Ramos (cell line): ENCODE results near the gene LRMDA.

ENCODE experiments used
- in situ Hi-C: fragments of 300-500 bp; cut with MboI; formaldehyde crosslinking; loops from one replicate; pipeline ENCODE4 v1.14.3; 2022; ENCODE audit warnings: low sequenced_read_pairs; ENCODE audit not compliant: unreplicated experiment

Gene LRMDA

DNA sequence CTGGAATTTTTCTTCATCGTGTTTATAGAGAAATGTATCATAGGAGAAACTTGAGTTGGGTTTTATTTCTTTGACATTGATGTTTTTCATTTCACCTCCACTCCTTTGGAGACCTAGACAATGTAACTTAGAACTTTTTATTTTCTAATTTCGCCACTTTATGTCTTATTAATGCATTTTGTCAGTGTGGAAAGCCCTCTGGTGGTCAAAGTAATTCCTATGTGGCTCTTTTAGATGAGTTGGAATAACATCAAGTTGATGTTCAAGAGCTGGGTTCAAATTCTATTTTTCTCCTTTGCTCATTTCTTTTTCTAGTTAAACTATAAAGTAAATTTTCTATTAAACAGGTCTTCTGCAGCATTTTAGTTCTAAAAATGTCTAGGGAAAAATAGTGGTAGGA is 478.6 kb downstream of the LRMDA start:
- in situ Hi-C loops = no loop called here

DNA sequence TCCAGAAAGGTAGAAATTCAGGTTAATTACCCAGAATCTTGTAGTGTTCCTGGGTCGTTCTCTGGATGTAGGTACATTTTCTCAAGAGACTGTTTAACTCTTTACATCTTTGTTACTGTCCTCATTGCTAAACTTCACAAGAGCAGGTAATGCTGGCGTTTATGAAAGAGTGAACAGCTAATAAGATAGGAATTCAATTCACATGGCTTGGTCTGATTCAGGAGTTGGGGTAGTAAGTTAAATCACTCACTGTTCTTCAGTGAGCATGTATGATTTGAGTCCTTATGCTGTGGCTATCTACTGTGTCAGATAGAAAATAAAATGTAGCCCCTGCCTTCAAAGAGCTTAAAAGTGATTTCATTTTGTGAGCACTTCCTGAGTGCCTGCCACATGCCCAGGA is 480.0 kb downstream of the LRMDA start:
- in situ Hi-C loops = no loop called here

DNA sequence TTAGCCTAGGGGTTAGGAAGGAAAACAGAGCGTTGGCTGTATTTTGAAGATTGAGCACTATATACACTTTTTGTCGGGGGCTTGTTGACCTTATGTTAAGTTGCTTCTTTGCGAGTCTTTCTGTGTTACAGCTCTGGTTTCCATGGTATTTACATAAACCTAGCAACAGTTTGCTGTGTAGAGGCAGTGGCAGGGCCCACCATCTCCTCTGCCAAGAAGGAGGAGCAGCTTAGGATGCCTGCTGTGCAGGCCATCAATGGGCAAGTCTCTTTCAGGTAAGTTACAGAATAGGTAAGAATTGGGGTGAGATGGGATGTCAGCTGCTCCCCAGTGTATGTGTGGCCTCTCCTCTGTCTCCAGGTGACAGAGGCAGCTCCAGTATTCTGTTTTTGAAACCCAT is 485.5 kb downstream of the LRMDA start:
- in situ Hi-C loops = no loop called here

DNA sequence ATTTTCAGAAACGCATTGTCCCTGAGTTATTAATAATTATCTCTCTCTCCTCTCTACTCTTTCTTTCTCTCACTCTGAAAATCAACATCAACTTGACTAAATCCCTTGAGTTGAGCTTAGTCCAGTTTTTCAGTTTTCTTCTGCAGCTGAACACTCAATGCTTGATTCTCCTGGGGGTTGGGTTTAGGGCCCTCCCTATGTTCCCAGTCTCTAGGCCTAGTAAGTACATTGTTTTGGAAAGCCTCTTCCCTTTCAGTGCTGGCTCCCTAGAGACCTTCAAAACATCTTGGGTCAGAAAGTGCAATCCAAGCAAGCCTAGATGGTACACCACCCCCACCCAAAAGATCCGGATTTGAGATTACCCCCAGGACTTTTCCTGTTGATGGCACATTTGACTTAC is 488.5 kb downstream of the LRMDA start:
- in situ Hi-C loops = no loop called here

DNA sequence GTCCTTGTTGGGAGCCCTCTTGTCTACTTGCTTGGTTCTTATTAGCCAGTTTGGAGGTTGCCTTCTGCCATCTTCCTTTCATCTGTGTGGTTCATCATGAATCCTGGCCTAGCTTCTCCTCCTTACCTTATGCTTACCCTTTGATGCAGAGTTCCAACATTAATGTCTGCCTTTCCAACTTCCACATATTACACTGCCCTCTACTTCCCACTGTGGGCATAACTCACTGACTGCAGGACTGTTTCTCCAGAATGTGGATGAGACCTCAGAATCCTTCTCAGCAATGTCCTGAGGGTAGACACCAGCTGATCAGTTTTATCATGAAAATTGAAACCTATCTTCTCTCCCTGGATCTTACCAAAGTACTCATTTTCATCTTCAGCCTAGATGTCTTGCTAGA is 491.0 kb downstream of the LRMDA start:
- in situ Hi-C loops = no loop called here

DNA sequence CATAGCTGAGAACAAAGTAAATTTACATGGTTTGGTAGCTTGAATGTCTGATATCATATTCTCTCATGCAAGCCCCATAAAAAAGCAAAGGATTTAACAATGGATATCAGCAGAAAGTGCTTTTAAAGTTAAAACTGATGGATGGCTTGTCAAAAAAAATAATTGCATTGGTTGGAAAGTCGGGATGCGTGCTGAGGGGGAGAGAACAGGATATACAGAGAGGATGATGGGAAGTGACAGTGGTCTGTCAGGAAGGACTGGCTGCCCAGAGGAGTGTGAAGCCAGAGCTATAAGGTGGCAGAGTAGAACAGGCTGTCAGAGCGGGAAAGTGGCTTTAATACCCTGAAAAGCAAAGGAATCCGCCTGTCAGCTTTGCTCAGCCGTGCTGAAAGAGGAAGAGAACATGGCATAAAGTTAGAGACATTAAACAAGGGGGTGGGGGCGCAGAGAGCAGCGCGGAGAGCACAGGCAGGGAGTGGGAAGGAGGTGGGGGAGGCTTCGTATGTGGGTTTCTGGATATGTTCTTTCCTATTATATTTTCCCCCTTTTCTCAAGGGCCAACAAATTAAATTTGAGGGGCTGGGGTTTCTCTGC is 493.0 kb downstream of the LRMDA start:
- in situ Hi-C loops = no loop called here

DNA sequence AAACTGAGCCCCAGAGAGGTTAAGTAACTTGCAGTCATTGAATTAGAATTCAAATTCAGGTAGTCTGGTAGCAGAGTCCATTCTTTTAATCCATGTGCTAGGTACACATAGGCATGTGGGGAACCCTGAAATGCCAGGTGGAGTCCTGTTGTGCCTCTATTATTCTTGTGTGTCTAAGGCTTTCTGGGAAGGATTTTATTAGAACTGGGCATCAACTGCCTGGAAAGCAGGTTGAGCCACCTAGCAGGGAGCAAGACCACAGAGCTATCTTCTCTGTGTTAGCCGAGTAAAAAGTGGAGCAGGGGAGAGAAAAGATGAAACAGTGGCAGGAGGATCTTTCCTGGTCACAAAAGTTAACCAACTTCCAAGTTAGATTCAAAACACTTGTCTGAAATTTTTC is 494.6 kb downstream of the LRMDA start:
- in situ Hi-C loops = no loop called here

DNA sequence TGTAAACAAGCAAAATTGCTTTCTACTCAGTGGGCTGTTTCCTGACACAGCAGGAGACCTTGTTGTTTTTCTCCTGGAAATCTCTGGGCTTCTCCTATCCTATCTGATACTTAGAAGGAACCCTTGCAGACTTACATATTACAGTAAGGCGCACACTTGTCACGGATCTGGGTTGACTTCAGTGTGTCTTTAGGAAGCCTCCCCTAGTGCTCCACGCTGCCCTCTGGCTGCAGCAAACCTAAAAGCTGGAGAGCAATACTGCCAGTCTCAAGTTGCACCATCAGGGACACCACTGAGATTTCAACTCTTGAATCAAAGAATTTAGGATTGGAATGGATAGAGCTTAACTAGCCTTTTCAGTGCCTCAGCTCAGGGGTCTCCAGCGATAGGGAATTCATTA is 495.3 kb downstream of the LRMDA start:
- in situ Hi-C loops = no loop called here

DNA sequence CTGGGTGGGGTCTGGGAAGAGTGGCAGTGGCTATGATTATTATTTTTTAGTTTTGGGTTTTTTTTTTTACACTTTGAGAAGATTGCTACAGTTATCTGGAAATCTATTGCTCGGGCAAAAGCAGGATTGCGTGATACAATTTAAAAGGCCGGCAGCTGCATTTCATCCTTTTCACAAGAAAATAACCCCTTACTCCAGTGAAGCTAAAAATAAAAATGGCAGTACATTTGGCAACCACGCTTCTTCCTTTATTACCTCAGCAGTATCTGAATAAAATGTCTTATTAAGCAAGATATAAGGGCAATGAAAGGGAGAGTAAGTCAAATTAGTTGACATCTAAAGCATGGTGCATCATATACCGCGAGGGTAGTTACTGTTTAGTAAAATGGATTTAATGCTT is 496.8 kb downstream of the LRMDA start:
- in situ Hi-C loops = no loop called here

DNA sequence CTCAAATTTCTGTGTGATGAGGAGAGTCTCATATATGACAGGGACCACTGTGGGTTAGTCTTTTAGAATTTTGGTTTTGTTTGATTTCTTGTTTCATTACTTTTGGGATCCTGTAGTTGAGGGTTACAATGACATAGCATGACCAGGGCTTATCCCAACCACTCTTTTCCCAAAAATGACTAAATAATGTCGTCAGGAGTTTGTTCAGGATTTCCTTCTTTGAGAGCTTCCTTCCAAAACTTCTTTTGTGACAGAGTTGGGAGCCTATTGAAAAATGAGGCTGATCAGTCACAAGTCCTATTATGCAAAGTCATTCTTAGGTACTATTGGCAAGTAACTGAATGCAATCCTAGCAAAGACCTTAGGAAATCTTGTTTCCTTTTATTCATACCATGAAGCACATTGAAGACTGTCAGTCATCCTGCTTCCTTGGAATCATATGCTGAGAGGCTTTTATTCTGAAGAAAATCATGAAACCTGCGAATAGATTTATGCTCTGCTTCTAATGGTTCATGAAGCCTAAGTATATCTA is 498.3 kb downstream of the LRMDA start:
- in situ Hi-C loops = no loop called here

DNA sequence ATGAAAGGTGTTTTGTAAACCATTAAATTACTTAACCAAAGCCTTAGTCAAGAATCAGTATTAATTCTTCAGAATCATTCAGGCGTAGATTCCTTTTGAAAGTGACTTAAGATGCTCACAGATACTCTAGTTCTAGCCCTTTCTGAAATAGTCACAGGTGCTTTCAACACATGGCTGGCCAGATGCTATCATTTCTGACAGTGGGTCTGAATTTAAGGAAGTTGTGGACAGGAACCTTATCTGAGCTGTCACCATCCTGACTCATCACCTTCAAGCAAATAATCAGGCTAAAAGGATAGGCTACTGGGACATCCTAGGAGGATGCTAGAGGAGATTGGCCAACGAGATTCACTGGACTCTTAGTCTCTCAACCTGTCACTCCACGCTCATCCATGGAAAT is 501.5 kb downstream of the LRMDA start:
- in situ Hi-C loops = no loop called here

DNA sequence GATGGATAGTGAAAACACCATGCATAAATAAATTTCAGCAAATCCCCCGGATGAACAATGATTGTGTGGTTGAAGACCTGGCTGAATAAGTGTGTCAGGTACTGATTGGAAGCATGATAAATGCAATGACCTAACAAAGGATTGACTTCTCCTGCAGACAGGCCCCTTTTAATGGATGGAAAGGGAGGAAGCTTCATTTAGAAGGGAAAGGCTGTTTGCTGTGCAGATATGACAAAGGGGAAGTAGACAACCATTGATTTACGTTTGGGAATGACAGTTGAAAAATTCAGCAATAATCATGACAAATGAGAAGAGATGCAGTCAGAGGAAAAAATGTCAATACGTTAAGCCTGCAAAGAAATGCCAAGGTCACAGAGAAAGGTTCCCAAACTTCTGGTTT is 503.8 kb downstream of the LRMDA start:
- in situ Hi-C loops = no loop called here

DNA sequence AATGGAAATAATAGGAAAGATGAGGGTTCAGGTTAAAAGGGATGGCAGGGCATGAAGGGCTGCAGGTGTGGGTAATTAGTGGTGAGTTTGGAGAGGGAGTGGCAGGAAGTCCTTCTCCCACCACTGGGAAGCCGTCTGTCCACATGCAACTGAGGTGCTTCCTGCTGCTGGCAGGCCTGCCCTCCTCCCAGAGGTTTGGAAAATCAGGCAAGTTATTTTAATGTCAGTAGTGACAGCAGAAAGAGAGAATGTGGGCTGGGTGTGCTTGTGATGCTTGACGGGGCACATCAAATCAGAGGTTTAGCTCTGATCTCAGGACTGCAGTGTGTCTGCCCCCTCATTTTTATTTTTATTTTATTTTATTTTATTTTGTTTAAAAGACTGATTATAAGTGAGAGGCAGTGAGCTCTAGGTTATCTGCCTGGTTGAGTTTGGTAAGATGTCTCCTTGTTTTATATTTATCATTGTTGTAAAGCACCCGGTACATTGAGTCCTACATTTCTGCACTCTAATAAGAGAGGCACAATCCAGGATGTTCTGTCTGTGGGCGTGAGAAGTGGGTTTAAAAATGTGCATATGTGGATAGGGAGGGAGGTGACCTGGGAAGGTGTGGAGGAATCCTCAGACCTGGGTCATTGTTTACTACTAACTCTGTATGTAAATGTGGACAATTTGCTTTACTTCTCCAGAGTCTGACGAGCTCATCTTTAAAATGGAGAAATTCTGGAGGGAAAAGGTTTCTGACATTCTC is 504.4 kb downstream of the LRMDA start:
- in situ Hi-C loops = no loop called here

DNA sequence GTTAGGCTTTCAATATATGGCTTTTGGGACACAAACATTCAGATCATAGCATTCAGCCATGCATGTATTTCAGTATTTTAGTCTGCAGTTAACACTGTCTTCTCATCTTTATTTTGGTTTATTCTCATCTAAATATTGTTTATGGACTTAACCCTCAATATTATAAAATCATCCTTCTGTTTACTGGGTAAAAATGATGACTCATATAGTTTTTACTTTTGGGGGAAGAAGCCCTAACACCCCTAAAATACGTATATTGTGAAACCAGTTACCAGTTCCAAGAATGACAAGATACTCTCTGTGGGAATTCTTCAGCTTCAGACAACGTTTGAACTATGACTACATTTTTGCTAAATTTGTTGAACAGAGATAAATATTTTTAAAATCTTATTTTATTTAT is 505.4 kb downstream of the LRMDA start:
- in situ Hi-C loops = no loop called here

DNA sequence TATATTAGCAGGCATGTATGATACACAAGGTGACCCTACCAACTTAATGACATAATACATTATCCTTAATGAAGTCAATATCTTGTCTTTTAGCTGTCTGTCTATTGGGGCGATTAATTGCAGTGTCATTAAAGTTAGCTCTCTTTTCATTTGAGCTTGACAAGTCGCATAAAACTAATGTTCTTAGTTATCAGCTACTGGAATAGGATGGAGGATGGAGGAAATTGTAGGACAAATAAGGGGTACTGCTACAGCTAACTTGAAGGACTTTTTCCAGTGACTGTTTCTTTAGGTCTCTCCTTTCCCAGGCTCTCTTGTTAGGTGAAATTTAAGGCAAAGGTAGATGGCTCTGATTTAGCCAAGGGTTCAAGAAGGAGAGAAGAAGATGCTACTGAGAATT is 506.4 kb downstream of the LRMDA start:
- in situ Hi-C loops = no loop called here

DNA sequence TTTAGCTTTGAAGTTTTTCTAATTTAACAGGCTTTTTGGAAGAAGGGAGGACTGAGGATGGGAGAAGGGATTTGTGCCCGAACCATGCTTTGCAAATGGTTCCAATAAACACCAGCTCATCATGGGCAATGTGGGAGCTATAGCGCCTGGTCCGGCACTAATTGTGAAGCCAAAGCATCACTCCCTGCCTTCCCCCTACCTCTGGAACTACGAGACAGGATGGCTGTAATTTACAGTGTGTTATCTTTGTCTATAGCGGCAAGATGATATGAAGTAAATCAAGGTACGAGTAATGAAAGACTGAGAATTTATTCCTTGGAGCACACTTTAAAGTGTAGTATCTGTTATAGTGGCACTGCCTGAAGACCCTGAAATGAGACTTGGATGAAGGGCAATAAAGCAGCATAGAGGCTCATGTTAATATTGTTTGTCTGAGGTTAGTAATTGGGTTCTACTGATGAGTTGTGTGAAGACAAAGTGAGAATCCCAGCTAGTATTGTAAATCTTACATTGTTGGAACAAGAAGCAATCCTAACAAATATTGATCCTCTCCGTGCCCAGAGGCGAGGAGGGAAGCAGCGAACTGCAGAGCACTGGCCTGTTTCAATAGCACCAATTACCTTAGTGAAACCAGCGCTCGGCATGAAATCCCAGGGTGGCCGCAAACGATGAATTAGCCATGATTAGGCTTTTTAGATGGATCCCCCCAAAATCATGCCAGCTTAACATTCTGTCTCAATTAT is 507.1 kb downstream of the LRMDA start:
- in situ Hi-C loops = no loop called here

DNA sequence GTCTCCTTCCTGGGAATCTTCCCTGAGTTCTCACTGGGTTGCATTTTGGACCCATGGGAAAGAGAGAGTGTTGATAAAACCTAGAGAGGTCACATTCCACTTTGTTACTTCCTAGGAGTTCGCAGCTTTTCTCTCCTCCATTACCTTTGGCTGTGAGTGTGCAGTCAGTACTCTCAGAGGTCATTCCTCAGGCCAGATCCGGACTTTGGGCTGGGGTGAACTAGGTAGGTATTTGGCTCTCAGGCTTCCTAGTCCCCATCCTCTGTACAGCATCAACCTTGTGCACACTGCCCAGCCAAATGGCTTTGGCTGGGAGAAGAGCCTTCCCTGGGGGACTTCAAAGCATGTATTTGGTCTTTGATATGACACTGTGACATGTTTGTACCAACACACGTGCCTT is 508.1 kb downstream of the LRMDA start:
- in situ Hi-C loops = no loop called here

DNA sequence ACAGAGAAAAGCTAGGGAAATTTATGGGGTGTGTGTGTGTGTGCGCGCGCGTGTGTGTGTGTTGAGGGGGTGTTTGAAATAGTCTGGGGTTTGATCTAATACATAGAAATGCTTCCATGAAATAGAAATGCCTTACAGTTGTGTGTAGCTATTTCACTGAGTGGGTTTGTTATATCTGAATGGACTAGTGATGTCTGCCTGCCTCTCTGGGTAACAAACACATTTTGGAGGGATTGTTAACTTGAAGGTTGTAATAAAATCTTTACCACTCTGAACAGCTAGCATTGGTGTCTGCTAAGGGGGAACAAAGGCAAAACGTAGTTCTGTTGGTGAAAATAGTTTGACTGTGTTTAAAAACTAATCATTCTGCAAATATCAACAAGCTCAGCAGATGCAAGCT is 509.3 kb downstream of the LRMDA start:
- in situ Hi-C loops = no loop called here

DNA sequence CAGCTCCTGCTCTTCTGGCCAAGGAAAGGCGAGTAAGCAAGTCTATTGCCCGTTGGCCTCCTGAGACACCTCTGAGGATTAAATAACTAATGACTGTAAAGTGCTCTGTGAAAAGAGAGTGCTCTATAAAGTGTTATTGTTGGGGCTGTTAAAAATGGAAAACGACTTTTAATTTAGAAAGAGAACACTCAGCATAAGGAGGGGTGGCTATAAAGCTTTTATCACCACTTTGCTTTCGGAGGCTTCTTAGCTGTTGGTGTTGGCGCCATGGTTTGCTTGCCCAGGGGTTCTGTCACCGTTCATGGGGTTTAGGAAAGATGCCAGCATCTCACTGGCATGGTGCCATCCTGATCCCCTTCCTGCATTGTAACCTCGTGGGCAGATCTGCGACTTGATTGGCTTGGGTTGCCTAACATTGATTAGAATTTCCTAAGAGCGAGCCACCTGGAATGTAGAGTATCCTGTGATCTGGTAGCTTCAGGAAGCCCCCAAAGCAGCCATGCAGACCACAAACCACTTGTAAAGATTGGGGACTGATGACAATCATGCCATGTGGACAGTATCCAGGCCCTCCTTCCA is 509.9 kb downstream of the LRMDA start:
- in situ Hi-C loops = no loop called here

DNA sequence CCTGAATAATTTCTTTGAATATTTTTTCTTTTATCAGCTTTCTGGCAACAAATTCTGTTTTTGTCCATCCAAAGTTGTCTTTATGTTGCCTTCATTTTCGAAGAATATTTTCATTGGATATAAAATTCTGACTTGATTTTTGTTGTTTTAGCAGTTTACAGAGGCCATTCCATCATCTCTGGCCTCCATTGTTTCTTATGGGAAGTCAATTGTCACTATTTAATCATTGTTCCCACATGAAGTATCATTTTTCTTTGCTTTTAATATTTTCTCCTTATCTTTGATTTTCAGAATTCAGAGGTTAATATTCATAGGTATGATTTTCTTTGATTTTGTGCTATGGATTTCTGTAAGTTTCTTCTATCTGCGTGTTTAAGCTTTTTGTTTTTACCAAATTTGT is 512.6 kb downstream of the LRMDA start:
- in situ Hi-C loops = no loop called here

DNA sequence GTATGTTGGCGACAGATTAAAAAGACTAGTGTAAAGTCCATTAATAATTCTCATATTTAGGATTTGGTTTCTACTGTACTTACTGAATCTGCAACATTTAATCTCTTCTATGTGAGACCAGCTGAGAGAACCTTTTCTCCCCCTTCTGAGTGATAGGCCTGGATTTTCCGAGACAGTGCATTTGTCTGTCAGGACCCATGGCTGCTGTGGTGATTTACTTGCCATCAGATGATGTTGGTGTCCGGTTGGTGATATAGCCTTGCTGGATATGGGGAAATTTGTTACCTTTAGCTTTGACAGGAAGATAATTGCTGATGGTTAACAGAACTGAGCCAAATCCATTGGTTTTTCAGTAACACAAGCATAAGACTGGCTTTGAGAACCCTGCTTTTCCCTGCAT is 517.2 kb downstream of the LRMDA start:
- in situ Hi-C loops = no loop called here
